ENCODE data around the gene SPP1.

SPP1 gene

DNA sequence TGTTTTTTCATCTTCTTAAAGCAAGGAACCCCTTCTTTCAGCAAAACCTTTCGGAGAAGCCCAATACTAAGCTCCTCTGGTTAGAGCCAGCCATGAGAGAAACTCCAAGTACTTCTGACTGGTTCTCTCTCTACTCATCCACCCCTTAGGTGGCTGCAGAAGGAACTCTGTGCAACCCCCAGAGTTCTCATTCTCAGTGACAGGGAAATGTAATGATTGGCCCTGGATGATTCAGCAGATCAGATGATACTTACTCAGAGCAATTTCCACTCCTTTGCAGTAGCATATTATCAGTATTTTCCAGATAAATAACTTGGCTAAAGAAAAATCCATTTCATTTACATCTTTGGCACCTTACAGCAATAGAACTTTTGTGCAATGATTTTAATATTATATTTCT, 3.2 kb downstream of the SPP1 start:
- H3K4me2 ChIP-seq (ENCODE audit: insufficient read depth, low read length), result no peak overlapping the region
- no peak overlapping the region for H3K4me3 ChIP-seq (ENCODE audit: low read depth in 1 of 2, low read length in 2 of 2)
- no peak overlapping the region for H3K9ac ChIP-seq (ENCODE audit: low read depth, low read length)
- DNase-seq, result no peak
- no peaks in the 10 kb centered on the region for H3K36me3 ChIP-seq (ENCODE audit: insufficient read depth, low read length)
- H2AFZ ChIP-seq (ENCODE audit: low read depth, low read length), result no peak overlapping the region
- peaks cover 15% of the 10 kb centered on the region for H3K4me1 ChIP-seq (ENCODE audit: insufficient read depth, low read length)
- H3K79me2 ChIP-seq (ENCODE audit: insufficient read depth, low read length), result no peaks in the 10 kb centered on the region
- TF ChIP-seq EZH2 (IDR thresholded peaks at IDR 0.05; ENCODE audit: borderline replicate concordance, low read depth, low read length, severe bottlenecking), result no peak
- TF ChIP-seq, protein P1, sequence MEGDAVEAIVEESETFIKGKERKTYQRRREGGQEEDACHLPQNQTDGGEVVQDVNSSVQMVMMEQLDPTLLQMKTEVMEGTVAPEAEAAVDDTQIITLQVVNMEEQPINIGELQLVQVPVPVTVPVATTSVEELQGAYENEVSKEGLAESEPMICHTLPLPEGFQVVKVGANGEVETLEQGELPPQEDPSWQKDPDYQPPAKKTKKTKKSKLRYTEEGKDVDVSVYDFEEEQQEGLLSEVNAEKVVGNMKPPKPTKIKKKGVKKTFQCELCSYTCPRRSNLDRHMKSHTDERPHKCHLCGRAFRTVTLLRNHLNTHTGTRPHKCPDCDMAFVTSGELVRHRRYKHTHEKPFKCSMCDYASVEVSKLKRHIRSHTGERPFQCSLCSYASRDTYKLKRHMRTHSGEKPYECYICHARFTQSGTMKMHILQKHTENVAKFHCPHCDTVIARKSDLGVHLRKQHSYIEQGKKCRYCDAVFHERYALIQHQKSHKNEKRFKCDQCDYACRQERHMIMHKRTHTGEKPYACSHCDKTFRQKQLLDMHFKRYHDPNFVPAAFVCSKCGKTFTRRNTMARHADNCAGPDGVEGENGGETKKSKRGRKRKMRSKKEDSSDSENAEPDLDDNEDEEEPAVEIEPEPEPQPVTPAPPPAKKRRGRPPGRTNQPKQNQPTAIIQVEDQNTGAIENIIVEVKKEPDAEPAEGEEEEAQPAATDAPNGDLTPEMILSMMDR (IDR thresholded peaks at IDR 0.05; ENCODE audit: borderline replicate concordance, extremely low read depth, low read length, poor library complexity, severe bottlenecking), result no peak
- ATAC-seq (ENCODE audit: insufficient read depth, low read depth), result no peak
- no peak overlapping the region for H3K27ac ChIP-seq (ENCODE audit: low read length)
- no peaks in the 10 kb centered on the region for H4K20me1 ChIP-seq (ENCODE audit: insufficient read depth, low read length)
- peaks cover 23% of the 10 kb centered on the region for H3K27me3 ChIP-seq (ENCODE audit: insufficient read depth, low read length, poor library complexity)
- H3K9me3 ChIP-seq (ENCODE audit: insufficient read depth, low read length, severe bottlenecking), result no peaks in the 10 kb centered on the region

DNA sequence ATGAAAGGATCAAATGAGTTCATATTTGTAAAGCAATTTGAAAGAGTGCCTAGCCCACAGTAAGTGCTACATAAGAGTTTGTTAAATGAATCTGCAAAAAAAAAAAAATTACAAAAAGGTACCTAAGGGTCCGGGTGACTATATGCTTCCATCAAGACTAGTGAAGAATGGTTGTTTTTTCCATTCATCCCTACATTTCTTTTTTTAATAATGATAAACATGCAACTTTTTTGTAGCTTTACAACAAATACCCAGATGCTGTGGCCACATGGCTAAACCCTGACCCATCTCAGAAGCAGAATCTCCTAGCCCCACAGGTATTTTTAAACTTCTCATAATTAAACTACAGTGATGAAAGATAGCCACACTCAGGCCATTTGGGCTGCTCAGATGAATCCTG, 4.3 kb downstream of the SPP1 start:
- no peak overlapping the region for H3K9ac ChIP-seq (ENCODE audit: low read depth, low read length)
- H3K9me3 ChIP-seq (ENCODE audit: insufficient read depth, low read length, severe bottlenecking), result no peaks in the 10 kb centered on the region
- no peak overlapping the region for H2AFZ ChIP-seq (ENCODE audit: low read depth, low read length)
- H3K79me2 ChIP-seq (ENCODE audit: insufficient read depth, low read length), result no peaks in the 10 kb centered on the region
- H3K4me3 ChIP-seq (ENCODE audit: low read depth in 1 of 2, low read length in 2 of 2), result no peak overlapping the region
- ATAC-seq (ENCODE audit: insufficient read depth, low read depth), result no peak
- no peak for TF ChIP-seq EZH2 (IDR thresholded peaks at IDR 0.05; ENCODE audit: borderline replicate concordance, low read depth, low read length, severe bottlenecking)
- TF ChIP-seq, protein P1 (IDR thresholded peaks at IDR 0.05; ENCODE audit: borderline replicate concordance, extremely low read depth, low read length, poor library complexity, severe bottlenecking), result no peak
- no peak overlapping the region for H3K27ac ChIP-seq (ENCODE audit: low read length)
- peaks cover 23% of the 10 kb centered on the region for H3K27me3 ChIP-seq (ENCODE audit: insufficient read depth, low read length, poor library complexity)
- H4K20me1 ChIP-seq (ENCODE audit: insufficient read depth, low read length), result no peaks in the 10 kb centered on the region
- peaks cover 14% of the 10 kb centered on the region for H3K4me1 ChIP-seq (ENCODE audit: insufficient read depth, low read length)
- no peaks in the 10 kb centered on the region for H3K36me3 ChIP-seq (ENCODE audit: insufficient read depth, low read length)
- no peak overlapping the region for H3K4me2 ChIP-seq (ENCODE audit: insufficient read depth, low read length)
- no peak for DNase-seq

DNA sequence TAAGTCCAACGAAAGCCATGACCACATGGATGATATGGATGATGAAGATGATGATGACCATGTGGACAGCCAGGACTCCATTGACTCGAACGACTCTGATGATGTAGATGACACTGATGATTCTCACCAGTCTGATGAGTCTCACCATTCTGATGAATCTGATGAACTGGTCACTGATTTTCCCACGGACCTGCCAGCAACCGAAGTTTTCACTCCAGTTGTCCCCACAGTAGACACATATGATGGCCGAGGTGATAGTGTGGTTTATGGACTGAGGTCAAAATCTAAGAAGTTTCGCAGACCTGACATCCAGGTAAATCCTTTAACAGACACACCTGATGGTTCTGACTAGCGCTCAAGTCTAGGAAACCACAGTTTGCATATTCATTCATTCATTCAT, 6.0 kb downstream of the SPP1 start:
- Histone ChIP-seq H3K9me3 (ENCODE audit: insufficient read depth, low read length, severe bottlenecking) (no peaks in the 10 kb centered on the region), H3K36me3 (ENCODE audit: insufficient read depth, low read length) (no peaks in the 10 kb centered on the region), H2AFZ (ENCODE audit: low read depth, low read length) (no peak overlapping the region), H3K4me3 (ENCODE audit: low read depth in 1 of 2, low read length in 2 of 2) (no peak overlapping the region), H3K27ac (ENCODE audit: low read length) (no peak overlapping the region), H3K27me3 (ENCODE audit: insufficient read depth, low read length, poor library complexity) (peaks cover 17% of the 10 kb centered on the region), H3K4me2 (ENCODE audit: insufficient read depth, low read length) (no peak overlapping the region), H3K79me2 (ENCODE audit: insufficient read depth, low read length) (no peaks in the 10 kb centered on the region), H3K4me1 (ENCODE audit: insufficient read depth, low read length) (no peaks in the 10 kb centered on the region), H4K20me1 (ENCODE audit: insufficient read depth, low read length) (no peaks in the 10 kb centered on the region), H3K9ac (ENCODE audit: low read depth, low read length) (no peak overlapping the region)
- TF ChIP-seq EZH2 (IDR thresholded peaks at IDR 0.05; ENCODE audit: borderline replicate concordance, low read depth, low read length, severe bottlenecking), result no peak
- TF ChIP-seq, protein P1 (IDR thresholded peaks at IDR 0.05; ENCODE audit: borderline replicate concordance, extremely low read depth, low read length, poor library complexity, severe bottlenecking), result no peak
- DNase-seq, result no peak
- no peak for ATAC-seq (ENCODE audit: insufficient read depth, low read depth)

DNA sequence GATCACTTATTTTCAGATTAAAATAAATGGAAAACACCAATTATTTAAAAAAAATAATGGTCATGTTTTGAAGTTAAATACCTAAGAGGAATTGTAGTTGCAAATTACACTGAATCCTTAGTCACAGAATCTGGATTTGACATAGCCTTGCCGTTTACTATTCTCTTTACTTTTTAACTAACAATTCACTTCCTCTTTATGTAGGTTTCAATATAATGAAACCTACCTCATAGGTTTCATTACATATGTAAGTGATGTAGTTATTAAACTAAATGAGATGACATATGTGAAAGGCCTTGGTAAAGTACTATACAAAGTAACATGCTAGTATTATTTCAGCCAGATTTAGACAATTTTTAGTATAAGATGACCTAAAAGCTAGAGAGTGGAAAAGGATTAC, 6.5 kb downstream of the SPP1 start:
- no peaks in the 10 kb centered on the region for H3K79me2 ChIP-seq (ENCODE audit: insufficient read depth, low read length)
- no peaks in the 10 kb centered on the region for H4K20me1 ChIP-seq (ENCODE audit: insufficient read depth, low read length)
- DNase-seq, result no peak
- no peak for TF ChIP-seq EZH2 (IDR thresholded peaks at IDR 0.05; ENCODE audit: borderline replicate concordance, low read depth, low read length, severe bottlenecking)
- TF ChIP-seq, protein P1 (IDR thresholded peaks at IDR 0.05; ENCODE audit: borderline replicate concordance, extremely low read depth, low read length, poor library complexity, severe bottlenecking), result no peak
- H3K4me1 ChIP-seq (ENCODE audit: insufficient read depth, low read length), result no peaks in the 10 kb centered on the region
- H3K27ac ChIP-seq (ENCODE audit: low read length), result no peak overlapping the region
- H2AFZ ChIP-seq (ENCODE audit: low read depth, low read length), result no peak overlapping the region
- no peaks in the 10 kb centered on the region for H3K36me3 ChIP-seq (ENCODE audit: insufficient read depth, low read length)
- H3K4me2 ChIP-seq (ENCODE audit: insufficient read depth, low read length), result no peak overlapping the region
- H3K27me3 ChIP-seq (ENCODE audit: insufficient read depth, low read length, poor library complexity), result peaks cover 12% of the 10 kb centered on the region
- H3K4me3 ChIP-seq (ENCODE audit: low read depth in 1 of 2, low read length in 2 of 2), result no peak overlapping the region
- no peak for ATAC-seq (ENCODE audit: insufficient read depth, low read depth)
- no peak overlapping the region for H3K9ac ChIP-seq (ENCODE audit: low read depth, low read length)
- H3K9me3 ChIP-seq (ENCODE audit: insufficient read depth, low read length, severe bottlenecking), result no peaks in the 10 kb centered on the region
